Measurements from ENCODE around the gene NRTN. TPM values are rescaled to one million over a fixed set of nuclear protein-coding genes. Genes with fewer than 3 reads are reported as not detected.
"Not testable (repeated sequence)": the region's sequence is repeated elsewhere in the genome, so short reads cannot be mapped to it uniquely, and the experiment has no call there.

NRTN gene
- total RNA-seq, 1 donor from 2014 or later: 23.6 TPM

- intact Hi-C loops (cut with DNase I): no loop called here
- DNase-seq (ENCODE audit: low spot score): no peak
Observed at GRCh38 chr19:5850743-5851293, 46.0 kb downstream of the NRTN start.

- intact Hi-C loops (cut with DNase I): no loop called here
- no peak for DNase-seq (ENCODE audit: low spot score)
Observed at GRCh38 chr19:5851302-5851701, 46.4 kb downstream of the NRTN start, which contains the start of gene FUT3. TSS of gene FUT3 (minus strand) at chr19:5851449.

GRCh38 chr19:5854121-5854520 is 49.3 kb downstream of the NRTN start:
- intact Hi-C loops (cut with DNase I); DNase-seq (ENCODE audit: low spot score): not testable (repeated sequence)

GRCh38 chr19:5855151-5855550 is 50.3 kb downstream of the NRTN start:
- DNase-seq (ENCODE audit: low spot score); intact Hi-C loops (cut with DNase I): not testable (repeated sequence)

- no peak for DNase-seq (ENCODE audit: low spot score)
- intact Hi-C loops (cut with DNase I): no loop called here
Observed at GRCh38 chr19:5857203-5858081, 52.6 kb downstream of the NRTN start.

GRCh38 chr19:5863030-5863665 is 58.3 kb downstream of the NRTN start:
- intact Hi-C loops (cut with DNase I): no loop called here

GRCh38 chr19:5864013-5864720 is 59.3 kb downstream of the NRTN start:
- intact Hi-C loops (cut with DNase I): no loop called here

More at GRCh38 chr19:5863030-5863665, 58.3 kb downstream of the NRTN start:
- DNase-seq (ENCODE audit: low spot score): no peak

GRCh38 chr19:5864725-5865486 is 60.0 kb downstream of the NRTN start:
- intact Hi-C loops (cut with DNase I): no loop called here
- no peak for DNase-seq (ENCODE audit: low spot score)

More at GRCh38 chr19:5864013-5864720, 59.3 kb downstream of the NRTN start:
- DNase-seq (ENCODE audit: low spot score): no peak

- no peak for DNase-seq (ENCODE audit: low spot score)
- intact Hi-C loops (cut with DNase I): no loop called here
Observed at GRCh38 chr19:5865772-5866171, 60.9 kb downstream of the NRTN start.

GRCh38 chr19:5867201-5868136 is 62.6 kb downstream of the NRTN start:
- no peak for DNase-seq (ENCODE audit: low spot score)
- intact Hi-C loops (cut with DNase I): no loop called here

GRCh38 chr19:5870986-5871394 is 66.1 kb downstream of the NRTN start:
- no peak for DNase-seq (ENCODE audit: low spot score)
- intact Hi-C loops (cut with DNase I): no loop called here

GRCh38 chr19:5873617-5874199 is 68.8 kb downstream of the NRTN start:
- no peak for DNase-seq (ENCODE audit: low spot score)
- intact Hi-C loops (cut with DNase I): no loop called here

- intact Hi-C loops (cut with DNase I); DNase-seq (ENCODE audit: low spot score): not testable (repeated sequence)
Observed at GRCh38 chr19:5874496-5874895, 69.6 kb downstream of the NRTN start.

- intact Hi-C loops (cut with DNase I): no loop called here
- no peak for DNase-seq (ENCODE audit: low spot score)
Observed at GRCh38 chr19:5877427-5877826, 72.6 kb downstream of the NRTN start.

GRCh38 chr19:5877882-5878281 is 73.0 kb downstream of the NRTN start:
- intact Hi-C loops (cut with DNase I): no loop called here
- no peak for DNase-seq (ENCODE audit: low spot score)

Data from cardiac septum (tissue), 1 donor.